SK-N-SH treated with all-trans-retinoic acid at 6 μM for 48 hours (cell line): ENCODE data around the gene ERCC6L.

Source experiments
- ESRRG ChIP-seq: fragments of 250-450 bp; sonication (Bioruptor Pico); IDR thresholded peaks from 2 replicates; pipeline ENCODE4 v1.6.1; 2021; ENCODE audit warnings: mild to moderate bottlenecking
- ISL1 ChIP-seq: fragments of 250-450 bp; sonication (Bioruptor Pico); IDR thresholded peaks from 2 replicates; pipeline ENCODE4 v2.1.2; 2022; ENCODE audit warnings: mild to moderate bottlenecking, moderate library complexity
- OSR1 ChIP-seq: fragments of 250-450 bp; sonication (Bioruptor Pico); IDR thresholded peaks from 2 replicates; pipeline ENCODE4 v1.8.0; 2022; ENCODE audit warnings: moderate library complexity, mild to moderate bottlenecking, inconsistent platforms
- PPARA ChIP-seq: fragments of 250-450 bp; sonication (Bioruptor Pico); IDR thresholded peaks from 2 replicates; pipeline ENCODE4 v1.5.0; 2020; ENCODE audit warnings: mild to moderate bottlenecking, borderline replicate concordance
- RARB ChIP-seq: fragments of 250-450 bp; sonication (Bioruptor Pico); IDR thresholded peaks from 2 replicates; pipeline ENCODE4 v1.8.0; 2021; ENCODE audit warnings: mild to moderate bottlenecking, moderate library complexity
- TOX ChIP-seq: fragments of 250-450 bp; sonication (Bioruptor Pico); IDR thresholded peaks from 2 replicates; pipeline ENCODE4 v1.8.0; 2021; ENCODE audit warnings: mild to moderate bottlenecking, moderate library complexity, borderline replicate concordance
- ZFP30 ChIP-seq: fragments of 450-650 bp; formaldehyde crosslinking; IDR thresholded peaks from 2 replicates; pipeline ENCODE4 v1.5.0; 2022; ENCODE audit warnings: mild to moderate bottlenecking, moderate library complexity
- ZNF70 ChIP-seq: fragments of 450-650 bp; formaldehyde crosslinking; IDR thresholded peaks from 2 replicates; pipeline ENCODE4 v1.5.0; 2020; ENCODE audit warnings: mild to moderate bottlenecking, moderate library complexity
- TF ChIP-seq, protein P1 (sequence below): fragments of 250-450 bp; sonication (Bioruptor Pico); IDR thresholded peaks from 2 replicates; pipeline ENCODE4 v1.8.0; 2021; ENCODE audit warnings: low read depth, mild to moderate bottlenecking, moderate library complexity, borderline replicate concordance

DNA sequence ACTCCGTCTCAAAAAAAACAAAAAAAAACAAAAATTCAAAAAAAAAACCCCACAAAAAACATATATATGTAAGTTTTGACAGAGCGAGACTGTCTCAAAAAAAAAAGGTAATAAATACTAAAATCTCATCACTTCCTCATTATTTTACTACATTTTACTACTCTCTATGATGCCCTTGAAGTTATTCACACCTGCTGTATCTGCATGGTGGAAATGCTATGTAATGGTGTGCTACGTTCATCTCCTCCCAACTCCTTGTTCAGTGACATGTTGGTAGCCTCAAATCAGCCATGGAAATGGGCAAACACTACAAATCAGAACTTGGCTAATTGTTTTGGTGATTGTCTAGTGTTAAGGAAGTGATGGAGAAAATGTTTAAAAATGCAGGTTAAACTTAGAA is 26.4 kb upstream of the ERCC6L start:
- no peak for TF ChIP-seq ZNF70 (CRISPR knock-in tag)
- no peak for TF ChIP-seq ISL1 (CRISPR knock-in tag)
- TF ChIP-seq ESRRG (CRISPR knock-in tag), result no peak
- TF ChIP-seq ZFP30 (CRISPR knock-in tag), result no peak
- no peak for TF ChIP-seq OSR1 (CRISPR knock-in tag)
- TF ChIP-seq, protein P1, sequence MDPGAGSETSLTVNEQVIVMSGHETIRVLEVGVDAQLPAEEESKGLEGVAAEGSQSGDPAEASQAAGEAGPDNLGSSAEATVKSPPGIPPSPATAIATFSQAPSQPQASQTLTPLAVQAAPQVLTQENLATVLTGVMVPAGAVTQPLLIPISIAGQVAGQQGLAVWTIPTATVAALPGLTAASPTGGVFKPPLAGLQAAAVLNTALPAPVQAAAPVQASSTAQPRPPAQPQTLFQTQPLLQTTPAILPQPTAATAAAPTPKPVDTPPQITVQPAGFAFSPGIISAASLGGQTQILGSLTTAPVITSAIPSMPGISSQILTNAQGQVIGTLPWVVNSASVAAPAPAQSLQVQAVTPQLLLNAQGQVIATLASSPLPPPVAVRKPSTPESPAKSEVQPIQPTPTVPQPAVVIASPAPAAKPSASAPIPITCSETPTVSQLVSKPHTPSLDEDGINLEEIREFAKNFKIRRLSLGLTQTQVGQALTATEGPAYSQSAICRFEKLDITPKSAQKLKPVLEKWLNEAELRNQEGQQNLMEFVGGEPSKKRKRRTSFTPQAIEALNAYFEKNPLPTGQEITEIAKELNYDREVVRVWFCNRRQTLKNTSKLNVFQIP (CRISPR knock-in tag), result no peak
- TF ChIP-seq PPARA (CRISPR knock-in tag), result no peak
- TF ChIP-seq RARB (CRISPR knock-in tag), result no peak
- TF ChIP-seq TOX (CRISPR knock-in tag), result no peak
